Measurements from ENCODE around the gene GRID2.

The GRID2 gene

GRCh38 chr4:92969650-92970379 lies 666.0 kb downstream of the GRID2 start:
- Histone ChIP-seq H3K9me3 (ENCODE audit: control insufficient read depth, insufficient read depth, low read length) (no peaks in the 10 kb centered on the region), H3K4me3 (ENCODE audit: low read depth, low read length) (no peak overlapping the region), H3K9ac (ENCODE audit: low read depth, low read length) (no peak overlapping the region), H3K27me3 (ENCODE audit: control insufficient read depth, insufficient read depth, low read length) (no peaks in the 10 kb centered on the region), H3K36me3 (ENCODE audit: control insufficient read depth, insufficient read depth, low read length) (no peaks in the 10 kb centered on the region), H3K4me1 (ENCODE audit: control insufficient read depth, insufficient read depth, low read length) (no peaks in the 10 kb centered on the region)

GRCh38 chr4:92970996-92971395 lies 667.2 kb downstream of the GRID2 start:
- H3K36me3 ChIP-seq (ENCODE audit: control insufficient read depth, insufficient read depth, low read length) = no peaks in the 10 kb centered on the region
- H3K4me3 ChIP-seq (ENCODE audit: low read depth, low read length) = no peak overlapping the region
- no peak overlapping the region for H3K9ac ChIP-seq (ENCODE audit: low read depth, low read length)
- H3K27me3 ChIP-seq (ENCODE audit: control insufficient read depth, insufficient read depth, low read length) = no peaks in the 10 kb centered on the region
- no peaks in the 10 kb centered on the region for H3K4me1 ChIP-seq (ENCODE audit: control insufficient read depth, insufficient read depth, low read length)
- H3K9me3 ChIP-seq (ENCODE audit: control insufficient read depth, insufficient read depth, low read length) = no peaks in the 10 kb centered on the region

- H3K36me3 ChIP-seq (ENCODE audit: control insufficient read depth, insufficient read depth, low read length) = no peaks in the 10 kb centered on the region
- H3K4me3 ChIP-seq (ENCODE audit: low read depth, low read length) = no peak overlapping the region
- no peaks in the 10 kb centered on the region for H3K9me3 ChIP-seq (ENCODE audit: control insufficient read depth, insufficient read depth, low read length)
- no peak overlapping the region for H3K9ac ChIP-seq (ENCODE audit: low read depth, low read length)
- no peaks in the 10 kb centered on the region for H3K27me3 ChIP-seq (ENCODE audit: control insufficient read depth, insufficient read depth, low read length)
- H3K4me1 ChIP-seq (ENCODE audit: control insufficient read depth, insufficient read depth, low read length) = no peaks in the 10 kb centered on the region
Measured at GRCh38 chr4:92988301-92988700, 684.5 kb downstream of the GRID2 start.

DNA sequence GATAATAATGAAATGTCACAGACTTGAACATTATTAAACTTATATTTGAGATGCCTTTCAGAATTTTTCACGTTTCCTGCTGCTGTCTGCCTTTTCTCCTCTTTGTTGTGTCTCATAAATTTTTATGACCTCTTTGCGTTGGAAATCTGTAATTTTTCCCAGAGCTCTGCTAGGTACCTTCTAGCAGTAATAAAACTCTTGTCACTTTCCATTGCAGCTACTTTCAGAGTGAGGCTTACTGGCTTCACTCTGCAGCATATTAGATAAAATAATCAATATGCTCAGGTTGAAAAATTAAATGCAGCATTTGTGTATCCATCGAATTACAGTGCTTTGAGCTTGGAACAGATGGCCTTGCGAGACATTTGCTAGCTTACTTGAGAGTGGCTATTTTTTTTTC lies 689.0 kb downstream of the GRID2 start:
- Histone ChIP-seq H3K4me1 (ENCODE audit: control insufficient read depth, insufficient read depth, low read length) (no peaks in the 10 kb centered on the region), H3K4me3 (ENCODE audit: low read depth, low read length) (no peak overlapping the region), H3K9me3 (ENCODE audit: control insufficient read depth, insufficient read depth, low read length) (no peaks in the 10 kb centered on the region), H3K9ac (ENCODE audit: low read depth, low read length) (no peak overlapping the region), H3K27me3 (ENCODE audit: control insufficient read depth, insufficient read depth, low read length) (no peaks in the 10 kb centered on the region), H3K36me3 (ENCODE audit: control insufficient read depth, insufficient read depth, low read length) (no peaks in the 10 kb centered on the region)

- no peaks in the 10 kb centered on the region for H3K36me3 ChIP-seq (ENCODE audit: control insufficient read depth, insufficient read depth, low read length)
- H3K9me3 ChIP-seq (ENCODE audit: control insufficient read depth, insufficient read depth, low read length) = no peaks in the 10 kb centered on the region
- H3K9ac ChIP-seq (ENCODE audit: low read depth, low read length) = no peak overlapping the region
- no peak overlapping the region for H3K4me3 ChIP-seq (ENCODE audit: low read depth, low read length)
- H3K27me3 ChIP-seq (ENCODE audit: control insufficient read depth, insufficient read depth, low read length) = no peaks in the 10 kb centered on the region
- no peaks in the 10 kb centered on the region for H3K4me1 ChIP-seq (ENCODE audit: control insufficient read depth, insufficient read depth, low read length)
Measured at GRCh38 chr4:92994727-92995126, 691.0 kb downstream of the GRID2 start.

GRCh38 chr4:92996533-92996932 lies 692.8 kb downstream of the GRID2 start:
- H3K36me3 ChIP-seq (ENCODE audit: control insufficient read depth, insufficient read depth, low read length) = no peaks in the 10 kb centered on the region
- no peak overlapping the region for H3K4me3 ChIP-seq (ENCODE audit: low read depth, low read length)
- no peaks in the 10 kb centered on the region for H3K27me3 ChIP-seq (ENCODE audit: control insufficient read depth, insufficient read depth, low read length)
- H3K9ac ChIP-seq (ENCODE audit: low read depth, low read length) = no peak overlapping the region
- H3K4me1 ChIP-seq (ENCODE audit: control insufficient read depth, insufficient read depth, low read length) = no peaks in the 10 kb centered on the region
- H3K9me3 ChIP-seq (ENCODE audit: control insufficient read depth, insufficient read depth, low read length) = no peaks in the 10 kb centered on the region

- H3K4me3 ChIP-seq (ENCODE audit: low read depth, low read length) = no peak overlapping the region
- no peaks in the 10 kb centered on the region for H3K9me3 ChIP-seq (ENCODE audit: control insufficient read depth, insufficient read depth, low read length)
- no peak overlapping the region for H3K9ac ChIP-seq (ENCODE audit: low read depth, low read length)
- H3K36me3 ChIP-seq (ENCODE audit: control insufficient read depth, insufficient read depth, low read length) = no peaks in the 10 kb centered on the region
- H3K4me1 ChIP-seq (ENCODE audit: control insufficient read depth, insufficient read depth, low read length) = no peaks in the 10 kb centered on the region
- H3K27me3 ChIP-seq (ENCODE audit: control insufficient read depth, insufficient read depth, low read length) = no peaks in the 10 kb centered on the region
Measured at GRCh38 chr4:93000910-93001309, 697.1 kb downstream of the GRID2 start.

DNA sequence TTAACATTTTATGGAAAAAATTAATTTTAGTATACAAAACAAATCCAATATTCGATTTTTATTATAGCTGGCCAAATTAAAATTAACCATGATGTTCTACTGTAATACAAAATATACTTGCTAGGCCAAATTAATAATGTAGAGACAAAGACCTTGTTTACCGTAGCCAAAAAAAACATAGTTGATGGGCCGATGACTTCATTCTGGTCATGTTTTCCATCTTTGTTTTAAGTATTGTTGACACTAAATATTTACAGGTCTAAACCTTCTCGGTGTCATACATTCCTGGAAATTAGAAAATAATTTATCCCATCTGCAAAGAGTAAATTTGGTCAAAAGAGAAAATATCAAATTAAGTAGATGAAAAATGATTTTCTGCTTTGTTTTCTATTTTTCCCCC lies 698.5 kb downstream of the GRID2 start:
- no peaks in the 10 kb centered on the region for H3K27me3 ChIP-seq (ENCODE audit: control insufficient read depth, insufficient read depth, low read length)
- no peaks in the 10 kb centered on the region for H3K36me3 ChIP-seq (ENCODE audit: control insufficient read depth, insufficient read depth, low read length)
- H3K4me3 ChIP-seq (ENCODE audit: low read depth, low read length) = no peak overlapping the region
- H3K9ac ChIP-seq (ENCODE audit: low read depth, low read length) = no peak overlapping the region
- H3K4me1 ChIP-seq (ENCODE audit: control insufficient read depth, insufficient read depth, low read length) = no peaks in the 10 kb centered on the region
- H3K9me3 ChIP-seq (ENCODE audit: control insufficient read depth, insufficient read depth, low read length) = no peaks in the 10 kb centered on the region

DNA sequence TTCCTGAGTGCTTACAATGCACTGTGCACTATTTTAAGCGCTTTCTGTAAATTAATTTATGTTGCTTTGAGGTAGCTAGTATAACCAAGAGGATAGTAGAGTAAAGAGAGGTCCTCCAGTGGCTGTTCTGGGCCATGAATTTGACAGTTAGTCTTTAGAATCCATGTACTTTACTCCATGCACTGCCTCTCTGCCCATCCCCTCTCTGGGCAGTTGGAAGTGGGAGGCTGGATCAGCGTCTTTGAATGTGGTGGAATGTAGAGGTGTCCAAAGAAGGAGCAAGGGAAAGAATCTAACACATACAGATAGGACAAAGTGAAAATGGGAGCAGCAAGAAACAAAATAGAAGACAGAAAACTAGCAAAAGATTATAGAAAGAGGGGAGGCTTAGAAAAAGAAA lies 712.6 kb downstream of the GRID2 start:
- Histone ChIP-seq H3K4me3 (ENCODE audit: low read depth, low read length) (no peak overlapping the region), H3K36me3 (ENCODE audit: control insufficient read depth, insufficient read depth, low read length) (no peaks in the 10 kb centered on the region), H3K9me3 (ENCODE audit: control insufficient read depth, insufficient read depth, low read length) (no peaks in the 10 kb centered on the region), H3K9ac (ENCODE audit: low read depth, low read length) (no peak overlapping the region), H3K4me1 (ENCODE audit: control insufficient read depth, insufficient read depth, low read length) (peaks cover 21% of the 10 kb centered on the region), H3K27me3 (ENCODE audit: control insufficient read depth, insufficient read depth, low read length) (no peaks in the 10 kb centered on the region)

DNA sequence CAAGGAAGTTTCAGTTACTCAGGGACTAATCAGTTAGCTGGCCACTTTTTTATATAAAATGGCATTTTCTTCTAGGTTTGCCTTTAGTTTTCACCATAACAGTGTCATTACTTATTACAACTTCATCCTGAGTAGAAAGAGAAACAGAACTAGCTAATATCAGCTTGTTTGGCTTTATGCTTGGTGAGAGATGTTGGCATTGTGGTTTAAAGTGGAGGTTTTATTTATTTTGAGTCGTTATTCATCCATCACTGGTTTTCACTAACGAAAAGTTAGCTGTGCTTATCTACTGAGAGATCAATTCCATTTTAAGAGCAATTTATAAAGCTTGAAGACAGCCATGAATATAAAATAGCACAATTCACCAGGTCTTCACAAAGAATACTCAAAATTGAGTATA lies 714.5 kb downstream of the GRID2 start:
- no peaks in the 10 kb centered on the region for H3K27me3 ChIP-seq (ENCODE audit: control insufficient read depth, insufficient read depth, low read length)
- H3K36me3 ChIP-seq (ENCODE audit: control insufficient read depth, insufficient read depth, low read length) = no peaks in the 10 kb centered on the region
- H3K4me3 ChIP-seq (ENCODE audit: low read depth, low read length) = no peak overlapping the region
- peaks cover 19% of the 10 kb centered on the region for H3K4me1 ChIP-seq (ENCODE audit: control insufficient read depth, insufficient read depth, low read length)
- H3K9ac ChIP-seq (ENCODE audit: low read depth, low read length) = no peak overlapping the region
- no peaks in the 10 kb centered on the region for H3K9me3 ChIP-seq (ENCODE audit: control insufficient read depth, insufficient read depth, low read length)

DNA sequence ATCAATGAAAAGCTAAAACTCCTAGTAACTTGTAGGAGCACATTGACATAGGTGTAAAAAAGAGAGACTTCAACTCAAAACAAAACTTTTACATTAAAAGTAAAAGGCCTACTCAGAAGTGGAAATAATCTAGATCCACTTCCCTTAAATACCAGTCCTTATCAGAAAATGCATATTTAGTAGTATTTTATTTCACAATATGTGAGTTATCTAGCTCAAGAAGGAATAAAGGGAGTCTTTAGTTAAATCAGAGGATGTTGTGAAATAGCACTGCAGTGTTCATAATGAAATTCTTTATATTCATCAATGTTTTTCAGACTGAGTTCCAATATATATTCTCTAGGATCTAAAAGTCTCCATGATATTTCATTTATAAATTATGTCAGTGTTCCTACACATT lies 715.0 kb downstream of the GRID2 start:
- Histone ChIP-seq H3K4me3 (ENCODE audit: low read depth, low read length) (no peak overlapping the region), H3K9me3 (ENCODE audit: control insufficient read depth, insufficient read depth, low read length) (no peaks in the 10 kb centered on the region), H3K36me3 (ENCODE audit: control insufficient read depth, insufficient read depth, low read length) (no peaks in the 10 kb centered on the region), H3K9ac (ENCODE audit: low read depth, low read length) (no peak overlapping the region), H3K4me1 (ENCODE audit: control insufficient read depth, insufficient read depth, low read length) (peaks cover 19% of the 10 kb centered on the region), H3K27me3 (ENCODE audit: control insufficient read depth, insufficient read depth, low read length) (no peaks in the 10 kb centered on the region)

- no peak overlapping the region for H3K4me3 ChIP-seq (ENCODE audit: low read depth, low read length)
- no peaks in the 10 kb centered on the region for H3K36me3 ChIP-seq (ENCODE audit: control insufficient read depth, insufficient read depth, low read length)
- H3K9me3 ChIP-seq (ENCODE audit: control insufficient read depth, insufficient read depth, low read length) = no peaks in the 10 kb centered on the region
- H3K4me1 ChIP-seq (ENCODE audit: control insufficient read depth, insufficient read depth, low read length) = no peaks in the 10 kb centered on the region
- H3K27me3 ChIP-seq (ENCODE audit: control insufficient read depth, insufficient read depth, low read length) = no peaks in the 10 kb centered on the region
- no peak overlapping the region for H3K9ac ChIP-seq (ENCODE audit: low read depth, low read length)
Measured at GRCh38 chr4:93029769-93030168, 726.0 kb downstream of the GRID2 start.
